ENCODE results near the gene MGST1. TPM values are rescaled to one million over a fixed set of nuclear protein-coding genes. Genes with fewer than 3 reads are reported as not detected.

MGST1 gene
- total and polyA plus RNA-seq, 7 donors: 39.6 to 407 (median 156) TPM

DNA sequence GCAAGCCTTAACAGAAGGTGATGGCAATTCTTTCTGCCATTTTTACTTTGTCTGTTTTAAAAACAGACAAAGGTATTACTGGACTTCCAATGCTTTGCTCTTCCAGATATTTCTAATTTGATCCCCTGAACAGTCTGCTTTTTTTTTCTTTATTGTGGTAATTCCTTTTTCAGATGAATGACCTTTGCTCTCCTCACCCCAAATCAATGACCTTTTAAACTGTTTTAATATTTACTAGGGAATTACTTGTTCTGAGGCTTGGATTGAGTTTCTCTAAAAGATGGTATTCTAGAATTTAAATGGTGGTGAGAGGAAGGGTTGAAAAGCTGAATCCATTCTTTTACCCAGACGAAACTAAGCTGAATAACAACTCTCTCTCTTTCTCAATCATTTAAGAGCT lies 2.3 kb upstream of the MGST1 start:
- Histone ChIP-seq H3K27ac (no peak overlapping the region), H3K4me1 (peaks cover 0 to 13% (median 0%) of the 10 kb centered on the region in 4 donors), H3K36me3 (no peaks in the 10 kb centered on the region), H3K4me3 (no peak overlapping the region), H3K27me3 (no peaks in the 10 kb centered on the region), H3K9me3 (no peaks in the 10 kb centered on the region)
- intact Hi-C loops (cut with DNase I): loop anchor here (5.0 kb wide), 1 partner anchor 178 kb away; no protein-coding TSS in a partner anchor
- no peak for DNase-seq
- 21 to 64% methylated on average over 1 of the region's 1 CpG for WGBS, 2 donors
- TF ChIP-seq EP300 (IDR thresholded peaks at IDR 0.05) (no peak), POLR2A (IDR thresholded peaks at IDR 0.05) (no peak), POLR2AphosphoS5 (IDR thresholded peaks at IDR 0.05) (no peak)
- TF ChIP-seq, protein P1, sequence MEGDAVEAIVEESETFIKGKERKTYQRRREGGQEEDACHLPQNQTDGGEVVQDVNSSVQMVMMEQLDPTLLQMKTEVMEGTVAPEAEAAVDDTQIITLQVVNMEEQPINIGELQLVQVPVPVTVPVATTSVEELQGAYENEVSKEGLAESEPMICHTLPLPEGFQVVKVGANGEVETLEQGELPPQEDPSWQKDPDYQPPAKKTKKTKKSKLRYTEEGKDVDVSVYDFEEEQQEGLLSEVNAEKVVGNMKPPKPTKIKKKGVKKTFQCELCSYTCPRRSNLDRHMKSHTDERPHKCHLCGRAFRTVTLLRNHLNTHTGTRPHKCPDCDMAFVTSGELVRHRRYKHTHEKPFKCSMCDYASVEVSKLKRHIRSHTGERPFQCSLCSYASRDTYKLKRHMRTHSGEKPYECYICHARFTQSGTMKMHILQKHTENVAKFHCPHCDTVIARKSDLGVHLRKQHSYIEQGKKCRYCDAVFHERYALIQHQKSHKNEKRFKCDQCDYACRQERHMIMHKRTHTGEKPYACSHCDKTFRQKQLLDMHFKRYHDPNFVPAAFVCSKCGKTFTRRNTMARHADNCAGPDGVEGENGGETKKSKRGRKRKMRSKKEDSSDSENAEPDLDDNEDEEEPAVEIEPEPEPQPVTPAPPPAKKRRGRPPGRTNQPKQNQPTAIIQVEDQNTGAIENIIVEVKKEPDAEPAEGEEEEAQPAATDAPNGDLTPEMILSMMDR (IDR thresholded peaks at IDR 0.05): no peak

DNA sequence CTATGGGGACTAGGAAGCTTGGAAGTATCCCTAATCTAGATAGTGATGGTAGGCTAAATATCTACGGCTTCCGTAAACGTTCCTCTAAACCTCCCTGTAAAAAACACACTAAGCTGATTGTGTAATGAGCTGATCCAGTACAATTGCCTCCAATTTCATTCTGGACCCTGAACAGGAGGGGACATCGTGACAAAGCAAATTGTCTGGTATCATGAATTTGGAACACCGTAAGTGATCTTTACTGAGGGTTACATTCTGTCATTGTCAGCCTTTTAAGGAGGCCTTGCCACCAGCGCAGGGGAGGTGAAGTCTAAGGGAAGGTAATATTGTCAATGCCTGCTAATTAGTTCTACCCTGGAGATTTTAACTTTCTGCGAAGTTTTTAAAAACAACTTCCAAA lies 487 bp upstream of the MGST1 start:
- TF ChIP-seq POLR2AphosphoS5 (IDR thresholded peaks at IDR 0.05) (no peak), EP300 (IDR thresholded peaks at IDR 0.05) (no peak), POLR2A (IDR thresholded peaks at IDR 0.05) (no peak)
- TF ChIP-seq, protein P1 (IDR thresholded peaks at IDR 0.05): no peak
- intact Hi-C loops (cut with DNase I): loop anchor here (5.0 kb wide), 1 partner anchor 180 kb away; no protein-coding TSS in a partner anchor

DNA sequence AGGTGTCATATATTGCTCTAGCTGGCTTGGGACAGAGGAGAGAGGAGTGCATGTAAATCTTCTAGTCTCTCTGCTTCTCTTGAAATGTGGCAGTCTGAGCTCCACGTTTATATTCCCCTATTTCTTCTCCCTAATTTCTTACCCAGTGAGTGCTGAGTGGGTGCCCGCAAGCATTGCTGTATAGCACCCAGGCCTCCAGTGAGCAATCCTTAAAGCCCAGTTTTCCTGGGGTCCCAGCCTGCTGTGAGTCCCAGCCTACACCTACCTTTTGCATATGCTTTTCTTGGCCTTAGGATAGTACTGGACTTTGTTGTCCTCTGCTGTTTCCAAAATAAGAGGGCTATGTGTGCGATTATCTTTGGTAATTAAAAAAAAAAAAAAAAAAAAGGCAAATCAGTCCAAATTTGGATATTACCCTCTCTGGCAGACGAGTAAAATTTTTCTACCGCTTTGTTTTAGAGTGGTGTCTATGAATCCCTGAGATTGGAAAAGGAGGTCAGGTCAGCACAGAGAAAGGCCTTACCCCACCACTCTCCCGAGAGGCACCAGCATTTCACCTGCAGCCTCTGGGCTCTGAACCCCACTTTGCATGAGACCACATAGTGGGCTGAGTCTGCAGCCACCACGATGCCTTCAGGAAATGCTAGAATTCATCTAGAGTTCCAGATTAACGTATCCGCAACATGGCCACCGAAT lies 1.1 kb downstream of the MGST1 start:
- H3K27ac ChIP-seq: peak overlapping the region; percentile 66 to 76 (median 73)
- H3K4me1 ChIP-seq: peaks cover 0 to 13% (median 0%) of the 10 kb centered on the region in 4 donors
- DNase-seq: no peak
- no peaks in the 10 kb centered on the region for H3K9me3 ChIP-seq
- H3K36me3 ChIP-seq: no peaks in the 10 kb centered on the region
- no peak for TF ChIP-seq POLR2A (IDR thresholded peaks at IDR 0.05)
- TF ChIP-seq, protein P1 (IDR thresholded peaks at IDR 0.05): no peak
- no peak for TF ChIP-seq POLR2AphosphoS5 (IDR thresholded peaks at IDR 0.05)
- TF ChIP-seq EP300 (IDR thresholded peaks at IDR 0.05): no peak
- H3K4me3 ChIP-seq: peak overlapping the region; percentile 31 to 50 (median 48)
- intact Hi-C loops (cut with DNase I): loop anchor here (5.0 kb wide), 1 partner anchor 181 kb away; no protein-coding TSS in a partner anchor
- WGBS, 2 donors: 13 to 54% methylated on average over 10 of the region's 10 CpGs
- H3K27me3 ChIP-seq: no peaks in the 10 kb centered on the region

More for the DNA sequence above, 487 bp upstream of the MGST1 start:
- no peaks in the 10 kb centered on the region for H3K9me3 ChIP-seq
- no peak for DNase-seq
- peaks cover 0 to 13% (median 0%) of the 10 kb centered on the region in 4 donors for H3K4me1 ChIP-seq
- H3K27me3 ChIP-seq: no peaks in the 10 kb centered on the region
- 18 to 45% methylated on average over 7 of the region's 7 CpGs for WGBS, 2 donors
- no peaks in the 10 kb centered on the region for H3K36me3 ChIP-seq
- peak overlapping the region; percentile 66 to 76 (median 73) for H3K27ac ChIP-seq
- H3K4me3 ChIP-seq: peak overlapping the region in 3 of 4 donors; percentile 46 to 50 (median 49)

DNA sequence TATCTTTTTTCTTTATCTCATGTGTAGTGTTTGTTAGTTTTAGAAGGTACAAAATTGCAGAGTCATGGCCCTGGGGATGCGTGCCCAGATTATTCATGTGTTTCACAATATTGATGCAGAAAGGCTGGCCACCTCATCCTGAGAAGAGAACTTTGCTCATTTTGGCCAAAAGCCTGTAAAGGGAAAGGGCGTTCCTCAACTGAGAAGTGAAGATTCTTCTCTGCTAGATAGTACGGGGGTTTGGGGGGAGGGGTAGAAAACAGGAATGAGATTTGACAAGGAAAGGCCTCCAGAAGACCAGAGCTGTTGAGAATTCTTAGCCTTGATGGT lies 1.7 kb downstream of the MGST1 start:
- Histone ChIP-seq H3K27me3 (no peaks in the 10 kb centered on the region), H3K4me1 (peaks cover 0 to 13% (median 0%) of the 10 kb centered on the region in 4 donors), H3K4me3 (peak overlapping the region in 2 of 4 donors; percentile 6 to 49), H3K27ac (peak overlapping the region; percentile 66 to 76 (median 73)), H3K9me3 (no peaks in the 10 kb centered on the region), H3K36me3 (no peaks in the 10 kb centered on the region)
- WGBS, 2 donors: 10 to 40% methylated on average over 3 of the region's 3 CpGs
- intact Hi-C loops (cut with DNase I): loop anchor here (5.0 kb wide), 1 partner anchor 182 kb away; no protein-coding TSS in a partner anchor
- TF ChIP-seq EP300 (IDR thresholded peaks at IDR 0.05): no peak
- TF ChIP-seq POLR2A (IDR thresholded peaks at IDR 0.05): no peak
- peak in 3 of 4 donors; percentile 46 to 48 (median 46) for TF ChIP-seq POLR2AphosphoS5 (IDR thresholded peaks at IDR 0.05)
- TF ChIP-seq, protein P1 (IDR thresholded peaks at IDR 0.05): no peak
- peak; percentile 88 for DNase-seq

All from sigmoid colon (tissue), 7 donors.